GM21723 (cell line): Measurements from ENCODE around the gene ZNF555.

ENCODE experiments used
- ATAC-seq: cut with Tn5 transposase; IDR thresholded peaks from one replicate; pipeline ENCODE4 v1.9.1; 2021; ENCODE audit warnings: mild to moderate bottlenecking, moderate library complexity; ENCODE audit not compliant: unreplicated experiment

ZNF555 gene

DNA sequence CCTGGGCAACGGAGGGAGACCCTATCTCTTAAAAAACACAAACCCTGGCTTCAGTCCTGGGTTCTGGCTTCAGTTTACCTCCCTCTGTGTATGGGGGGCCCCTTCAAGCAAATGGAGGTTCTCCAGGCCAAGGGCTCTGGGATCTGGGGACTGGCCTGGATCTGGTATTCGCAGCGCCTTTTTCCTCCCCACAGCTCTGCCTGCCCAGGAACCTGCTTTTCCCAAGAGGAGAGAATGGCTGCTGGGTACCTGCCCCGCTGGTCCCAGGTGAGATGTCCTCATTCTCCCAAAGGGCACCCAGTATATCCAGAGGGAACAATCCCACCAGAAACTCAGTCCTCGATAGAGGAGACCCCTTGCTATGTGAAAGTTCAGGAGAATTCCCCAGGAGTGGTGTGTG lies 18.4 kb upstream of the ZNF555 start:
- ATAC-seq = no peak

DNA sequence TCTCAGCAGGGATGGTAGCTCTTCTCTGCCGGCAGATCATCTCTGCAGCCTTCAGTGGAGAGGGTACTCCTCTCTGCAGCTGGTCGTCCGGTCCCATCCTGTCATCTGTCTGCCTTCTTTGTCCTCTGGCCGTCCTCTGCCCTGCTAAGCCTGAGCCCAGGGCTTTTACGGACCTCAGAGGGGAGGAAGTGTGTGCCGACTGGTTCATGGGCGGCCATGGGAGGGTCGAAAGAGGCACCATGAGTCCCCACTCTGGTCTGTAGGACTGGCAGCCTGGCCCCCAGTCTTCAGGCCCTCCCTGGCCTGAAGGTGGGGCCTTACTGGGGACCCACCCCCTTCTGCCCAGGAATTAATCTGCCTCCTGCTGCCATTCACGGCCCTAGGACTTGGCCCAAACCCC lies 17.6 kb upstream of the ZNF555 start:
- ATAC-seq = no peak

DNA sequence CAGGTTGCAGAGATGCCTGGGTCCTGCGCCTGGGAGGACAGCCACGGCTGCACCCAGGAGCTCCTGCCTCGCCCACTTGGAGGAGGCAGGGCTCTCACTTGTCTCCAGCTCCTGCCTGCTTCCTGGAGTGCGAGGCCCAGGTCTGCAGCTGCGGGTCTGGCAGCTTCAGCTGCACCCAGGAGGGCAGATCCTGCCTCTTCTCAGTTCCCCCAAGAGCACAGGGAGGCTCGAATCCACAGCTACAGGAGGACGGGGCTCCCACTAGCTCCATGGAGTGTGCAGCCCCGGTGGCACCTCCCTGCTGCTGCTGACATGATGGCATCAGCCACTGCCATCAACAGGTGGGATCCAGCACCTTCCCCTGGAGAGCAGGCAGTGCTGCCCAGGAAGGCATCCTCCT lies 17.1 kb upstream of the ZNF555 start:
- ATAC-seq = no peak

DNA sequence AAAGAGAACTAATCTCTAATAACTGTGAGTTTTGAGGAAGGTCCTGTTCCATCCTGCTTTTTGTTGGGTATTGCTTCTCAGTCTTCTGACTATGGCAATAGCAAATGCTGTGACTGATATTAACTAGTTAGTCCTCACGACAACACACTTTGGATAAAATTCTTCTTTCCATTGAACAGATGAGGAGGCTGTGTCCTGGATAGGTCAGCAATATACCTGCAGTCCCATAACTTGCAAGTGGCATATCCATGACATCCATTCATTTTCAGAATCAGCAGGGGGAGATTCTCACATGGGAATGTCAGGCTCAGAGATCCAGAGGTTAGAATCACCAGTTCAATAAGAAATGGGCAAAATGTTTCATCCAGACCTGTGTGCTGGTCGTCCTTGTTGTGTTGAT lies 14.3 kb upstream of the ZNF555 start:
- ATAC-seq = no peak

DNA sequence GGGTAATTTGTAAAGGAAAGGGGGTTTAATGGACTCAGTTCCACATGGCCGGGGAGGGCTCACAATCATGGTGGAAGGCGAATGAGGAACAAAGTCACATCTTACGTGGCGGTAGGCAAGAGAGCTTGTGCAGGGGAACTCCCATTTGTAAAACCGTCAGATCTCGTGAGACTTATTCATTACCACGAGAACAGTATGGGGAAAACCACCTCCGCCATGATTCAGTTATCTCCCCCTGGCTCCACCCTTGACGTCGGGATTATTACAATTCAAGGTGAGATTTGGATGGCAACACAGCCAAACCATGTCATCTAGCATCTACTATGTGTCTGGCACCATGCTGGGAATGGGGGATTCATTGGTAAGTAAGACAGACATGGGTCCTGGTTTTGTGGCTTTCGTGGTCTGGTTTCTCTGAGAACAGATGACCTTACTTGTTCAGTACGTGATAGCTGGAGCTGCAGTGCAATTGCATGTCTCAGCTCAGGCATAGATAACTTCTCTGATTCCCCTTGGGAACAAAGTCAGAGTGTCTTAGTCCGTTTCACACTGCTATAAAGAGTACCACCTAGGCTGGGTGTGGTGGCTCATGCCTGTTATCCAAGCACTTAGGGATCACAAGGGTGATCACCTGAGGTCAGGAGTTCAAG lies 13.3 kb upstream of the ZNF555 start:
- no peak for ATAC-seq

DNA sequence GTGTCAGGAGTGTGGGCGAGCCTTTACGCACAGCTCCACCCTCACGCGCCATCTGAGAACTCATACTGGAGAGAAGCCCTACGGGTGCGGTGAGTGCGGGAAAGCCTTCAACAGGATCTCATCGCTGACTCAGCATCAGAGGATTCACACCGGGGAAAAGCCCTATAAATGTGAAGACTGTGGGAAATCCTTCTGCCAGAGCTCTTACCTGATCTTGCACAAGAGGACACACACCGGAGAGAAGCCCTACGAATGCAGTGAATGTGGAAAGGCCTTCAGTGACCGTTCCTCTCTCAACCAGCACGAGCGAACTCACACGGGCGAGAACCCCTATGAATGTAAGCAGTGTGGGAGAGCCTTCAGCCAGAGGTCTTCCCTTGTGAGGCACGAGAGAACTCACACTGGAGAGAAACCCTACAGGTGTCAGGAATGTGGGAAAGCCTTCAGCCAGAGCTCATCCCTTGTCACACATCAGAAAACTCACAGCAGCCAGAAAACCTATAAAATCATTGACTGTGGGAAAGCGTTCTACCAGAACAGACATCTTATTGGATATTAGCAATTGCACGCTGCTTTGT lies 6.9 kb upstream of the ZNF555 start:
- ATAC-seq = no peak

DNA sequence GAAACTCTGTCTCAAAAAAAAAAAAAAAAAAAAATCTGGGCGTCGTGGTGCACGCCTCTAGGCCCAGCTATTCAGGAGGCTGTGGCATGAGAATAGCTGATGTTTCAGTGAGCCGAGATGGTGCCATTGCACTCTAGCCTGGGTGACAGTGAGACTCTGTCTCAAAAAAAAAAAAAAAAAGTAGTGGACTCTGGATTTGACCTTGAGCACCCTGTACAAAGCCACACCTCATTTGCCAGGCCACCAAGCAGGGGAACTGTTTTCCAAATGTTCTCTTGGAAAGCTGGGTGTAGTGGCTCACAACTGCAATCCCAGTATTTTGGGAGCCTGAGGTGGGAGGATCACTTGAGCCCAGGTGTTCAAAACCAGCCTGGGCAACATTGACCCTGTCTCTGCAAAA lies 3.8 kb upstream of the ZNF555 start:
- ATAC-seq = no peak

DNA sequence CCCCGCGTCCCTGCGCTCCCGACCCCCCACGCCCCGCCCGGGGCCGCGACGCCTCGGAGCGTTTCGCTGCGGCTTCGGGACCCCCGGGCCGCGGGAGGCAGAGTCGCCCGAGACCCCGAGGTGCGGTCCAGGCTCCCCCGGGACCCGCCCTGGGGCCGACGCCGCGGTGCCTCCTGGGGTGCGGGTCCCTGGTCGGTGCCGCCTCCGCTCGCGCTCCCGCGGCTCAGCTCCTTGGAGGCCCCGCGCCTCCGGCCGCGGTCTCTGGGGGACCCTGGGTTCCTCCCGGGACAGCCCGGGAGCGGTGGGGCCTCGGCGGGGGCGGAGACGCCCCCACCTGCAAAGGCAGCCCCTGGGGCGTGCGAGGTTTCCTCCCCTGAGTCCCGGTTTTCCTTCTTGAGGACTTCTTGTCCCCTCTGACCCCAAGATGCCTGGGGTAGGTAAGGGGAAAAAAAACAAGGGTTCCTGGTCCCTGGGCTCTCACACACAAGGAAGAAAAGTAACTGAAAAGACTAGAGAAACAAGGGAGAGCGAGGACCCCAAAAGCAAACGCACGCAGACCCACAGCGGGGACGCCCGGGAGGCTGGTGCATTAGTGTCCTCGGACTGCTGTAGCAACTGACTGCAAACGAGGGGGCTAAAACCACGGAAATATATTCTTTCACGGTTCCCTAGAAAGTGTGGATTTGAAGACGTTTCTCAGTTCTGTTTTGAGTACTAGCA lies 740 bp downstream of the ZNF555 start:
- no peak for ATAC-seq

DNA sequence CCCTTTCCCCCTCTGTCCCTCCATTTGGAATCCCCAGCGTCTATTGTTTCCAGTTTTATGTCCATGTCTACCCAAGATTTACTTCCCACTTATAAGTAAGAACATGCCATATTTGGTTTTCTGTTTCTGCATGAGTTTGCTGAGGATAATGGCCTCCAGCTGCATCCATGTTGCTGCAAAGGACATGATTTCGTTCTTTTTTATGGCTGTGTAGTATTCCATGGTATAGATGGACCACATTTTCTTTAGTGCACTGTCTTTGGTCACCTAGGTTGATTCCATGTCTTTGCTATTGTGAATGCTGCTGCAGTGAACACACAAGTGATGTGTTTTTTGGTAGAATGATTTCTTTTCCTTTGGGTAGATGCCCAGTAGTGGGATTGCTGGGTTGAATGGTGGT lies 3.8 kb downstream of the ZNF555 start:
- no peak for ATAC-seq

DNA sequence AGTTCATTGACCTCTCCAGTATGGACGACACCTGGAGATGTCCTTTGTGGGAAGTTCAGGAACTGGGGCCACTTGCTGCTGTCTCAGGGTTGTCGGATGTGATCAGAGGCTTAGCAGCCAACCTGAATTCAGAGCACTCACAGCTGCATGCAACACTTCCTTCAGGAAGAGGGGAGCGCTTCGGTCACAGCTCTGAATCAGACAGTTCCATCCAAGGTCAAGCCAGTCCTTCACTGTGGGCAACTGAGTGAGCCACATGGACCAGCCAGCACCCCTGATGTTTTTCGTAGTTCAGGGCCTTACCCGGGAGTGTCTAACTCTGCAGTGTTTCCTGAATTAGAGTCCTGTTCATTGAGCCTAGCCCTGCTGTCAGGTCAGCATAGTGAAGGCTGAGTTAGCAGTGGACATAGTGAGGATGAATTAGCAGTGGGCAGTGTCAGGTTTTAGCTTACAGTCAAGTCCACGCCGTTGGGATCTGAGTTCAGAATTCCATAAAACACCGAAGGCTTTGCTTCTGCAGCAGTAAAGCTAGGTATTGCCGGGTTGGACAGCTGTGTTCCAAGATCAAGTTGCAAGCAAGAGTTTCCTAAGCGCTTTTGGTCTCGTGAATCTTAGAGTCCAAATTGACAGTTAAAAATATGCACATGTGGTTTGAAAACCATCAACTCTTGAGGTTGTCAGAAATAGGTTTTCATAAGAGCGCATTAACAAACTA lies 5.1 kb downstream of the ZNF555 start:
- no peak for ATAC-seq

DNA sequence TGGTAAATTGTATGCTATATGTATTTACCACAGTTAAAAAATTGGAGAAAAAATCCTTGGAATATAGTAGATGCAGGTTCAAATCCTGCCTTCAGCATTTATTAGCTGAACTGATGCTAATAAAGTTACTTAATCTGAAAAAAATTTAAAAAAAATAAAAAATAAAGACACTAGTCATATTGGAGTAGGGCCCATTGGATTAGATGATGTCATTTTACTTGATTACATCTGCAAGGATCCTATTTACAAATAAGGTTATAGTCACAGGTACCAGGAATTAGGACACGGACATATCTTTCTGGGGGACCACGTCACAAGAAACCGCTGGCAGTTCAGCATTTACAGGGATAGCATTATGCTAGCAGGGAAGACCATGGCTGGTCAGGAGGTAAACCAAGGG lies 6.2 kb downstream of the ZNF555 start:
- no peak for ATAC-seq

DNA sequence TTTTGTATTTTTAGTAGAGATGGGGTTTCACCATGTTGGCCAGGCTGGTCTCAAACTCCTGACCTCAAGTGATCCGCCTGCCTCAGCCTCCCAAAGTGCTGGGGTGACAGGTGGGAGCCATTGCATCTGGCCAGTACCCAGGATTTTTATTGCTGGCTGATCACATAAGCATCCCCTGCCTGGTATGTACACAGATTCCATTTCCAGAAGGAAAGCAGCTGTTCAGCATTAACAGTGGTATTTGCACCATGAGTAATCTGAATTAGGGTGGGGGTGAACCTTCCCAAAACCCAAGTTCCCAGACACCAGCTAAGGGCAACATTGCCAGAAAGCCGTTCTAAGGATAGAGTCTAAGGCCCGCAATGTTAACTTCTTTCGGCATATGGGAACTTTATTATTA lies 7.3 kb downstream of the ZNF555 start:
- ATAC-seq = no peak

DNA sequence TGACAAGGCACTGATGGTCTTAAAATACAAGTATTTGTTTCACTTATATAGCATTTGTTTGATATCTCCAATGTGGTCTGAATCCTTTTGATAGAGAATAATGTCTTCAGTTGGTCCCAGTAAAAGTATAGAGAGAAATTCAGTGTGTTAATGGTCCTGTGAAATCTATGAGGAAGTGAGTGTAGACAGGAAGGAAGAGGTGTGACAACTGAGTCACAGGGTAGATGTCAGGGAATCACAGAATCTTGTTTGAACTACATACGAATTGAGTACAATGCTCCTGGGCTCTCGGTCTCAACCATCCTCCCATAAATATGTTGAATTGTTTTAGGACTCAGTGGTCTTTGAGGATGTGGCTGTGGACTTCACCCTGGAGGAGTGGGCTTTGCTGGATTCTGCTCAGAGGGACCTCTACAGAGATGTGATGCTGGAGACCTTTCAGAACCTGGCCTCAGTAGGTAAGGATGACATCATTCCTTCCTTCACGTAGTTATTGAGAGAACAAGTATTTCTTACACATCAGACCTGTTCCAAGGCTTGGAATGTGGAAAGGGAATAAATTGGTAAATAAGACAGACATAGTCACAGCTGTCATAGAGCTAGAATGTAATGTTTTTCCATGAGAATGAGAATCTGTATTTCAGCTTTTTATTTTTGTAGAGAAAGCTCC lies 9.1 kb downstream of the ZNF555 start:
- no peak for ATAC-seq

DNA sequence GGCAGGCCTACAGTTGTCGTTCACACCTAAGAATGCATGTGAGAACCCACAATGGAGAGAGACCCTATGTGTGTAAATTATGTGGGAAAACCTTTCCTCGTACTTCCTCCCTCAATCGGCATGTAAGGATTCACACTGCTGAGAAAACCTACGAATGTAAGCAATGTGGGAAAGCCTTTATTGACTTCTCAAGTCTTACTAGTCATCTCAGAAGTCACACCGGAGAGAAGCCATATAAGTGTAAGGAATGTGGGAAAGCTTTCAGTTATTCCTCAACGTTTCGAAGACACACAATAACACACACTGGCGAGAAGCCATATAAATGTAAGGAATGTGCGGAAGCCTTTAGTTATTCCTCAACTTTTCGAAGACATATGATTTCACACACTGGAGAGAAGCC lies 11.3 kb downstream of the ZNF555 start:
- ATAC-seq = no peak

DNA sequence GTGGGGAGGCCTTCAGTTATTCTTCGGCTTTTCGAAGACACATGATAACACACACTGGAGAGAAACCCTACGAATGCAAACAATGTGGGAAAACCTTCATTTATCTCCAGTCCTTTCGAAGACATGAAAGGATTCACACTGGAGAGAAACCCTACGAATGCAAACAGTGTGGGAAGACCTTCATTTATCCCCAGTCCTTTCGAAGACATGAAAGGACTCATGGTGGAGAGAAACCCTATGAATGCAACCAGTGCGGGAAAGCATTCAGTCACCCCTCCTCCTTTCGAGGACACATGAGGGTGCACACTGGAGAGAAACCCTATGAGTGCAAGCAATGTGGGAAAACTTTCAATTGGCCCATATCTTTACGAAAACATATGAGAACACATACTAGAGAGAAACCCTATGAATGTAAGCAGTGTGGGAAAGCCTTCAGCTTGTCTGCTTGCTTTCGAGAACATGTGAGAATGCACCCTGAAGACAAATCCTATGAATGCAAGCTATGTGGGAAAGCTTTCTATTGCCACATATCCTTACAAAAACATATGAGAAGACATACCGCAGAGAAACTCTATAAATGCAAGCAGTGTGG lies 11.8 kb downstream of the ZNF555 start:
- ATAC-seq = no peak

DNA sequence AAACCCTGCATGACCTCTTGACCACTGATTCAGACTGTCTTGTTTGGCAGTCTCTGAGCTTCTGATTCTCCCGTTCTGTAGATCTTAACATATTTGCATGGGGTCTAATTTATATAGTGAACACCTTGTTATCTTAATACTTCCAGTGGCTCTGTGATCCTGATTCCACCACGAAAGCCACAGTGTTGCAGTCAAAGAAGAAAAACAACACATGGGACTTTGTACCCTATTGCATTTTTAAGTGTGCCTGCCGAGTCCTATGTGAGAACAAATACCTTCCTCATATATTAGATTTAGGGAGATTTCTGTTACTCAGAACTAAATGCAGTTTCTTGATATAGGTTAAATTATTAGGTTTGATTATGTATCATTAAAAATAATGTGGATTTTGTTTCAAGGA lies 13.6 kb downstream of the ZNF555 start:
- no peak for ATAC-seq

DNA sequence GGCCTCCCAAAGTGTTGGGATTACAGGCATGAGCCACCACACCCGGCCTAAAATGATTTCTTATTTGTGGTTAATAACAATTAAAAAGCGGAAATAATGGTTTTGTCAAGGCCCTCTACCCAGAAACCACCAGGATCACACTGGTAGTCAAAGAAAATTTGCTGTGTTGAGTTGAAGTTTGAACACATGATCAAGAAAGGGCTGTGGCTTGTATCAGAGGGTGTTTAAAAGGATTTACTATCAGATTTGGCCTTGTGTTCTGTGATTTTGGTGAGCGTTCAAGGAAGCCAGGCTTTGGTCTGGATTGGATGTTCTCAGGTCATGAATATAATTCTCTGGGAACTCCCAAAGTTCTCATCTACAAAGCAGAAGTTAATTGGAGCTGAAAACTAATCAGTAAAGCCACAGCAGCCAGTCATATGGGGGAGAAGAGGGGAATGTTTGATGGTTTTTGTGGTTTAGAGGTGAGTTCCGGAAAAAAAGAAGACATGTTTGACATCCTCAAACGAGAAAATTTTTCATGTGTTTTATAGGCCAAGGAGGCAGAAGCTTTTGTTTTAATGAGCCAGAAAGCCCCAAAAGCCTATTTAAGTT lies 15.3 kb downstream of the ZNF555 start:
- ATAC-seq = no peak

DNA sequence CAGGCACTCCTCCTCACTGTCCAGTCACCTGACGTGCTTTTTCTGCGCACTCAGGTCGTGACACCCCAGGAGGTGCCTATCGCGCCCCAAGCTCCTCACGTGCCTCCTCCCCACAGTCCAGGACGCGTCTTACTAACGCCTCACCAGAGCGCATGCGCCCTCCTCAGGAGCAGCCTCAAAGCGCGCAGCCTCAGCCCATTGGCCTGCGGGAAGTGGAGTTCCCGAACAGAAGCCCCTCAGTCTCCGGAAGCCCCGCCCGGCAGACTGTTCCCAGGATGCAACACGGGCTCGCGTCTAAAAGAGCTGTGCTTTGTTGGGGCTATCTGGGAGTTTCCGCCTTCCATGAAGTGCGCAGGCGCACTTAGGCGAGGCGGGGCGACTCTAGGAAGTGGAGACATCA lies 17.6 kb downstream of the ZNF555 start:
- ATAC-seq = no peak

DNA sequence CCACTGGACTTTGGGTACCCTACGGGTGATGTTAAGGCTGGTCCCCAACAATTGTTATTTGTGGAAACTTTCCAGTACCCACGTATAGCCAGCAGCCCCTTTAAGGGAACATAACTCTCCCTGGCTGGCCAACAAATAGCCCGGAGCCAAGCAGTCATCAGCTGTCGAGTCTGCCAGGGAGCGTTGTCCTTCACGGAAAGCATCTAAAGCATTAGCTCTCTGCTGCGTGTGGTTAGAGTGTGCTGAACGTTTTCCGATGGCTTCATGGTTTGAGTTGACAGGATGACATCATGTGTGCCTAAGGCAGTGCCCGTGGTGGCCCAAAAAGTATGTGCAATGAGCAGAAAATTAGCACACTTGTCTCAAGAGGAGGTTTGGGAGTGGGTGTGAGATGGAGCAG lies 22.5 kb downstream of the ZNF555 start:
- no peak for ATAC-seq

DNA sequence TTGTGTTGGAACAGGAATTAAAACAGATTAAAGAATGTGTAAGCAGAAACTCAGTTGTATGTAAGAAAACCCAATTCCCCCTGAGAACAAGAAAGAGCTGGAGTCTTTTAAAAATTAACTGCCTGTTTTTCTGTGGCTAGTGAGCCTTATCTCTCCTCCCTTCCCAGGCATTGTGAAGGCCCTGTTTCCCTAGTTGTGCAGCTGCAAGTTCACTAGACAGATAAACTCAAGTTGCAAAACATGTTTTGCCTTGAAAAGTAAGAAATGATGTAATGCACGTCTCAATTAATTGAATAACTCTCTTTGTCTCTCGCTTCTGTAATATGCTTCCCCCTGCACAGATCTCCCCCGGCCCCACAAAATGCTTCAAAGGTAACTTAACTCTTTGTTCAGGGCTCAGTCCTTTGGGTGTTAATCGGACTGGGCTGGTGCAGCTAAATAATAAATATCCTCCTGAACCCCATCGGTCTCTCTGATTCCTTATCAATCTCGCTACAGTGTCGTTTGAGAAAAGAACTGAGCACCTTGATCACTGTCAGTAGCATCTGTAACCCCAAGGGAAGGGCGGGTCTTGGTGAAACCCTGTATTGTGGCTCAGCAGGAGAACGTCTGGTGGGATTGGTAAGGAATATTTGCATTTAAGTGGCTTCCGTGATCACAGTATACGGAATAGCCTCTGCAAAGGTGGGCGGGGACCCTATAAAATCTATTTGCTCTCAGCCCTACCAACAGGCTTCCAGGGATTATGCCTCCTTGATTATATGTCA lies 24.2 kb downstream of the ZNF555 start:
- no peak for ATAC-seq
